Measurements from ENCODE around the gene CALN1.
"Not testable (repeated sequence)": the region's sequence is repeated elsewhere in the genome, so short reads cannot be mapped to it uniquely, and the experiment has no call there.

Gene CALN1

DNA sequence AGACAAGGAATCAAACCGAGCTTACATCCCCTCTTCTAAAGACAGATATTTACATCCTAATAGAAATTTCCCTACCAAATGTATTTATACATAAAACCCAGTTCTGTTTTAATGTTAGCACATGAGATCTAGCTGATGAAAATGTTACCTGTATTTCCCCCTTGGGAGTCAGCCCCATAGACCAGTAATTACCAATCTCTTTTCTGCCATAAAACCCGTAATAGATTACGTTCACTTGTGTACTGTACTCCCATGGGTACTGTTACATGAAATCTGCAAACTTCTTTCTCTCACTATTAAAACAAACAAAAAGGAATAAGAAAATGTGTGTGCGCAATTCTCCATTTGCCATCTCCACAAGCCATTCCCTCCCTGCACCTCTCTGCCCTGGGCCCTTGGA, 450.9 kb downstream of the CALN1 start:
- DNase-seq = no peak

DNA sequence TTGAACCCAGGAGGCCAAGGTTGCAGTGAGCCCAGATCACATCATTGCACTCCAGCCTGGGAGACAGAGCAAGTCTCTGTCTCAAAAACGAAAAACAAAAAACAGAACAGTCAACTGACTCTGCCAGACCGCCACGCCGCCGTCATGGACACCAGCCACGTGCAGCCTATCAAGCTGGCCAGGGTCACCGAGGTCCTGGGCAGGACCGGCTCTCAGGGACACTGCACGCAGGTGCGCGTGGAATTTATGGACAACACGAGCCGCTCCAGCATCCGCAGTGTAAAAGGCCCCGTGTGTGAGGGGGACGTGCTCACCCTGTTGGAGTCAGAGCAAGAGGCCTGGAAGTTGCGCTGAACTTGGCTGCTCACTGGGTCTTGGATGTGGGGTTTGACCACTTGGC, 470.0 kb downstream of the CALN1 start:
- no peak for DNase-seq

- no peak for DNase-seq
Measured at GRCh38 chr7:71937840-71938371, 474.2 kb downstream of the CALN1 start.

DNA sequence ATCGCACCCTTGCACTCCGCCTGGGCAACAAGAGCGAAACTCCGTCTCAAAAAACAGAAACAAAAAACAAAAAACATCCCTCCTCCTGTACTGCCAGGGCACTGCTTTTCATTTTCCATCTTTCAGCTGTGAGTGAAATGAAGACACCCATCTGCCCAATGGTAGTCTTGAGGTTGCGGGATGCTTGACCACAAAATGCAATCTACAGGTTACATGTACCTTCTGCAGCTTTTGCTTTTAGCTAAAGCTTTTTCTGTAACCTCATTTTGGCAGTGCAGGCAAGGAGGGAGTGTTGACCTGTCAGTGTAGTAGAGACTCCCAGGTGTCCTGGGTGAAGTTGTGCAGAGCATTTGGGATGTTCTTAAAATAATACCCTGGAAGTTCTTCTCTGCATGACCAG, 476.5 kb downstream of the CALN1 start:
- DNase-seq = no peak

DNA sequence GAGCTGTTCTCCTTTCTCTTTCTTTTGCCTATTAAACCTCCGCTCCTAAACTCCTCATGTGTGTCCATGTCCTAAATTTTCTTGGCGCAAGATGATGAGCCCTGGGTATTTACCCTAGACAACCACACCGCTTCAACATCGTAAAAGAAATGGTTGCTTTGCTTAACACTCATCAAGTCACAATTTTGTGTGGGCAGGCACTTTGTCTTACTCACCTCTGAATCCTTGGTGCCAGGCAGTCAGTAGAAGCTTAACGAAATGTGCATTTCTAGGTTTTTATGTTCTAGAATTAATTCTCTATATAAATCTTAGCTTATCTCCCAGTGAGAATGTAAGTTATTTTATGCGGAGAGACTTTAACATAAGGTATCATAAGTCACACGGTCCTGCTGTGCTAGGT, 478.7 kb downstream of the CALN1 start:
- no peak for DNase-seq

DNA sequence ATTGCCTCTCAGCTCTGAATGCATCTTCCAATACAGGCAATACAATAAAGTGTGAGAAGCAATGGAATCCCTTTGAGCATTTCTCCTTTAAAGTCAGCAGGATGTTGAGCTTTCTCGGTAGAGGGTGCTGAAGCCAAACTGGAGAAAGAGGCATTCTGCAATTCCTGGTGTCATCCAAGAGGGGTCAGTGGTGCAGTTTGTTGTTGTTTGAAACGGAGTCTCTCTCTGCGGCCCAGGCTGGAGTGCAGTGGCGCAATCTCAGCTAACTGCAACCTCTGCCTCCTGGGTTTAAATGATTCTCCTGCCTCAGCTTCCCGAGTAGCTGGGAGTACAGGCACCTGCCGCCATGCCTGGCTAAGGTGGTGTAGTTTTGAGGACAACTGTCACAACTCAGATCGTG, 486.5 kb downstream of the CALN1 start:
- DNase-seq = no peak

GRCh38 chr7:71914204-71914603, 497.9 kb downstream of the CALN1 start:
- DNase-seq = not testable (repeated sequence)

DNA sequence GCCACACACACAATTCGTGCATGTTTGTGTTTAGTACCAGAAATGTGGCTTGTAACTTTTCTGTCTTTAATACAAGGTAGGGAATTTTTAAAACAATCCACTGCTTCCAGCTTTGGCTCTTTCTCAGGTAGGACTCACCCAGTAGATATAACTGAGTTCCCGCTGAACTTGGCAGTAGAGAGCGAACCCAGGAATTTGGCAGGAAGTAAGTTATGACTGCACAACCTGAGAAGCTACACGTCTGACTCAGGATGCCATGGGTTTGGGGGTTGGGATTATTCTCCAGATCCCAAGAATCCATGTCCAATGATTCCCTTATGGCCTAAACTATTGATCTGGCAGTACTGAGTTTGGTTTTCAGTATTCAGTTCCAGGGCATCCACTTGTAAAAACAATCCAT, 499.7 kb downstream of the CALN1 start:
- no peak for DNase-seq

DNA sequence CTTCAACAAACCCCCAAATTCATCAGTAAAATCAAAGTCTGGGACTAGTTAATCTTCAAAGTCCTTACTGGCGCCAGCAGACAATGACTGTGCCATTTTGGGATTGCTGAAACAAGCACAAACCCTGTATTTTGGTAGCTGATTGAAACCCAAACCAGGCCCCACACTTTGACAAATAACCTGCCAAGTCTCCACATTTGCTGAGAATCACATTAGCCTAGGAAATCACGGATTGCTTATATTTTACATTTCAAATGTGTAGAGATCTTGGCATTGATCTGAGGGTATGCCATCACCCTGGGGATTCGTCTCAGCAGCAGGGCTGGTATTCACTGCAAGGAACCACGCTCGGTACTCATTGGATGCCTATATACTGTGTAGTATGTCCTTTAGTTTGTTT, 501.1 kb downstream of the CALN1 start:
- no peak for DNase-seq

DNA sequence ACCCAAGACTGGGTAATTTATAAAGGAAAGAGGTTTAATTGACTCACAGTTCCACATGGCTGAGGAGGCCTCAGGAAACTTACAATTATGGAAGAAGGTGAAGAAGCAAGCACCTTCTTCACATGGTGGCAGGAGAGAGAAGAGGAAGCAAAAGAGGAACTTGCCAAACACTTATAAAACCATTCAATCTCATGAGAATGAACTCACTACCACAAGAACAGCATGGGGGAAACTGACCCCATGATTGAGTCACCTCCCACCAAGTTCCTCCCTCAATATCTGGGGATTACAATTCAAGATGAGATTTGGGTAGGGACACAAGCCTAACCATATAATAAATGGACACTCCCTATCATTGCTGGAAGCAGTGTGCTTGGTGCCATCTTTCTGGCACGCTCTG, 506.3 kb downstream of the CALN1 start:
- DNase-seq = no peak

- no peak for DNase-seq
Measured at GRCh38 chr7:71904484-71904883, 507.7 kb downstream of the CALN1 start.

GRCh38 chr7:71900556-71900955, 511.6 kb downstream of the CALN1 start:
- no peak for DNase-seq

GRCh38 chr7:71896535-71896934, 515.6 kb downstream of the CALN1 start:
- DNase-seq = no peak

DNA sequence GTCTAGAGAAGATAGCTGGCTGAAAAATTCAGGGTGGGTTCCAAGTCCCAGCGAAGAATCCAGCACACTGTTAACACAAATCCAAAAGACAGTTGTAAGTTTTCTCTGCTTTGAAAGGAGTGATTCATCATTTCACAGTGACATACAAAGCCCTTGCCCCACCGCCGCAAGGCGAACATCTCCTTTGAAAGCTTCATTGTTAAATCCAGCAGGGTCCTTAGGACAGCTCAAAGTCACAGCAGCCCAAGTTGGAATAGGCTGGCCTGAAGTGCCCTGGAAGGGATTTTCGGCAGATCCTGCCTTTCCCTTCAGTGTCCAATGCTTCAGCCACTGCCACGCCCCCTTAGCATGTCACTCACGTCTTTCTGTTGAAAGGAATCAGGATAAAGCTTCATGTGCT, 526.1 kb downstream of the CALN1 start:
- DNase-seq = no peak

DNA sequence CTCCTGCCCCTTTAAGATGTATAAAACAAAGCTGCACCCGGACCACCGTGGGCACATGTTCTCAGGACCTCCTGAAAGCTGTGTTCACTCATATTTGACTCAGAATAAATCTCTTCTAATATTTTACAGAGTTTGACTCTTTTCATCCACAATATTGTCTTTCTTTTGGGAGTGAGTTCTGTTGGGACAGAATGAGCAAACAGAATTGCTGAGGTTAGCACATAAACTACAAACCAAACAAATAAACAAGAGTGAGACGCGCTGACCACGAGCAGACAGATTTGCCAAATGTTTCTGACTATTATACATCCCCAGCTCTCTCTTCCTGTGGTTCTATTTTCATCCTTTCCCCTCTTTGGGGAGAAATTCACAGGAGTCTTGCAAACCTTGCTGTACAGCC, 526.7 kb downstream of the CALN1 start:
- DNase-seq = no peak

GRCh38 chr7:71883415-71883814, 528.7 kb downstream of the CALN1 start:
- no peak for DNase-seq

- no peak for DNase-seq
Measured at GRCh38 chr7:71871446-71871845, 540.7 kb downstream of the CALN1 start.

- no peak for DNase-seq
Measured at GRCh38 chr7:71870812-71871211, 541.3 kb downstream of the CALN1 start.

DNA sequence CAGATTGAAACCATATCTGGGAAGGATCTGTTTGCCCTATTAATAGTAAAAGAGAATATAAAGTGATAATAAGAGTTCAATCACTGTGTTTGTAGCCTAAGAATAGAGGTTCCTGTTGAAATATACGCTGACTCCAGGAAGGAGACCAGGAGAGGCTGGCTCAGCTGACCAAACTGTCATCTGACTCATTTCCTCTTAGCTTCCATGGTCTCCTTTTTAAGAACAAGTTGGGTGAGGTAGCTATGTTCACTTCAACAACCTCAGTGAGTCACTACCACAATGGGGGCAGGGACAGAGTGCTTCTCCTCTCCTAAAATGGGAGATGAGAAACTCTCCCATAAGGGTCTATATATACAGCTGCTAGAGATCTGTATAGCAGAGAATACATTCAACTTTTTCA, 543.3 kb downstream of the CALN1 start:
- DNase-seq = no peak

DNA sequence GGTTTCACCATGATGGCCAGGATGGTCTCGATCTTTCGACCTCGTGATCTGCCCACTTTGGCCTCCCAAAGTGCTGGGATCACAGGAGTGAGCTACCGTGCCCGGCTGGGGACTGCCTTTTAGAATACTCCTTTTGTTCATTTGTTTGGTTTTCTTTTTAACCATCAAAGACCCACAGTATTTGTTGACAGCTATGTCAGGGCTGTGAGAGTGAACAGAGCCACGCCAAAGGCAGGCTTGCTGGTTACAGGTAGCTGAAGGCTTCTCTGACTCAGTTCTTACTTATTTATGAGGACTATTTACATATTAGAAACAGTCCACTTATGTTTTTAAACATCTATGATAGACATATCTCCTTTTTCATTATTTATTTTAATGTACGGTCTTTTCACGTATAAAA, 544.5 kb downstream of the CALN1 start:
- no peak for DNase-seq

- DNase-seq = no peak
Measured at GRCh38 chr7:71865172-71865571, 547.0 kb downstream of the CALN1 start.

- no peak for DNase-seq
Measured at GRCh38 chr7:71864130-71864529, 548.0 kb downstream of the CALN1 start.

- DNase-seq = no peak
Measured at GRCh38 chr7:71860572-71860971, 551.6 kb downstream of the CALN1 start.

- no peak for DNase-seq
Measured at GRCh38 chr7:71857338-71857737, 554.8 kb downstream of the CALN1 start.

DNA sequence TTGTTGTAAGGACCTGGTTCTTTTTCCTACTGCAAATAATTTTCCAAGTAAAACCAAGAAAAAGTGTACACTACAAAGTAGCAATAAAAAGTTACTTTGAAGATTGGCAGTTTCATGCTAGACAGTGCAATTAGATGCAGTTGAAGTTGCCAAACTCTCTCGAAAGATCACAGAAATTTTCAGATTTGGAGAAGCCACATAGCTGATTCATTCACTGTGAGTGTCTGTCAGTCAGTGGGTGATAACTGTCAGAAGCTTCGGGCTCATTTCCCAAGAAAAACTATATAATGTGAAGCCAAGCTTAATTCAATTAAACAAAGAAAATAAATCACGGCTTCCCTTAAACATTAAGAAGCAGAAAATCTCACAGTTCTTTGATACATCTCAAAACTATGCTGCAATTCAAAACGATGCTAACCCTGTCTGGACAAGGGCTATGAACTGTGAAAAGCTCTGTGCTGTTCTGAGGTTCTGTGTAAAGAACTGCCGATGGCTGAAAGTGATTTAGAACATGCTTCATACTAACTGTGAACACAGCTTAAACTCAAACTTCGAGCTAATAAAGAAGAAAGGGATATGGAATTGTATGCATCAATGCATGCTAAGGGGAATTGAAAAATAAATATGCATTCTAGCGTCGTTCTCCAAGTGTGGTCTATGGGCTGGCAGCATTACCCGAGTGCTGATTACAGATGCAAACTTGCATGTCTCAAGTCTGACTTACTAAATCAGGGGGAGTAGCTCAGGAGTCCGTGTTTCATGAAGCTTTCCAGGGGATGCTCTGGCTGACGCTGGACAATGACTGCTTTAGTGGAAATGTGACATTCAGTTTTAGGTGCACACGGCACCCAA, 557.4 kb downstream of the CALN1 start:
- DNase-seq = no peak
